Naive thymus-derived CD4-positive, alpha-beta T cell (primary cell): ENCODE measurements around the gene POU6F1. TPM values are rescaled to one million over a fixed set of nuclear protein-coding genes. Genes with fewer than 3 reads are reported as not detected.

Experiments
- ATAC-seq: fragments of 150-1000 bp; cut with Tn5 transposase; 2 replicates; pipeline ENCODE4 v1.10.0; 2021; ENCODE audit warnings: mild to moderate bottlenecking, moderate library complexity
- CTCF ChIA-PET: fragments of 350-600 bp; sonication (Branson Sonifier 250); formaldehyde crosslinking; loops from one replicate; lab custom pipeline; 2021; ENCODE audit warnings: antibody characterized with exemption; lab: Charles Lee
- POLR2A ChIA-PET: fragments of 350-600 bp; sonication (Branson Sonifier 250); formaldehyde crosslinking; loops from one replicate; lab custom pipeline; 2021; ENCODE audit warnings: antibody characterized with exemption, inconsistent platforms; lab: Charles Lee
- DNase-seq, 9 donors: peaks; one replicate each; pipeline versions ENCODE4 v3.0.0 to v3.0.0-alpha.2; 2020 to 2022; ENCODE audit warnings: mixed read lengths in 1 of 9
- H3K27ac ChIP-seq: one replicate; pipeline ENCODE4 v1.7.0; 2013; ENCODE audit warnings: mild to moderate bottlenecking, low read depth, low read length, moderate library complexity
- H3K27me3 ChIP-seq, 2 donors: one replicate each; pipeline ENCODE4 v1.7.0; 2013; ENCODE audit warnings: low read length in 2 of 2, mild to moderate bottlenecking in 2 of 2, moderate library complexity in 2 of 2; ENCODE audit not compliant: control insufficient read depth in 2 of 2, insufficient read depth in 2 of 2
- H3K36me3 ChIP-seq, 3 experiments: 1 replicate in 2 of 3; 2 replicates in 1 of 3; pipeline ENCODE4 v1.7.0; 2013; ENCODE audit warnings: low read length in 3 of 3, mild to moderate bottlenecking in 3 of 3, moderate library complexity in 1 of 3; ENCODE audit not compliant: insufficient read depth in 3 of 3, control insufficient read depth in 2 of 3
- H3K4me1 ChIP-seq, 2 donors: one replicate each; pipeline ENCODE4 v1.7.0; 2013; ENCODE audit warnings: low read length in 2 of 2, mild to moderate bottlenecking in 2 of 2, moderate library complexity in 1 of 2; ENCODE audit not compliant: control insufficient read depth in 2 of 2, insufficient read depth in 2 of 2
- H3K4me3 ChIP-seq: 2 replicates; pipeline ENCODE4 v1.7.0; 2013; ENCODE audit warnings: mild to moderate bottlenecking, low read length
- H3K9me3 ChIP-seq, 3 experiments: 1 replicate in 2 of 3; 2 replicates in 1 of 3; pipeline ENCODE4 v1.7.0; 2013; ENCODE audit warnings: low read length in 3 of 3; ENCODE audit not compliant: control insufficient read depth in 2 of 3
- H3K27ac Mint-ChIP-seq, 9 donors: one replicate each; pipeline ENCODE4 v1.8.0; 2020 to 2022; ENCODE audit warnings: mixed read lengths in 9 of 9, mild to moderate bottlenecking in 8 of 9, moderate library complexity in 5 of 9, inconsistent platforms in 2 of 9
- H3K27me3 Mint-ChIP-seq, 5 donors: one replicate each; pipeline ENCODE4 v1.8.0; 2021 to 2022; ENCODE audit warnings: mixed read lengths in 5 of 5, mild to moderate bottlenecking in 1 of 5
- H3K36me3 Mint-ChIP-seq, 5 donors: one replicate each; pipeline ENCODE4 v1.8.0; 2020 to 2022; ENCODE audit warnings: mixed read lengths in 5 of 5, mild to moderate bottlenecking in 3 of 5, inconsistent platforms in 1 of 5
- H3K4me1 Mint-ChIP-seq, 7 donors: one replicate each; pipeline ENCODE4 v1.8.0; 2020 to 2022; ENCODE audit warnings: mixed read lengths in 7 of 7, mild to moderate bottlenecking in 3 of 7, inconsistent platforms in 1 of 7
- H3K4me3 Mint-ChIP-seq, 10 donors: one replicate each; pipeline ENCODE4 v1.8.0; 2020 to 2022; ENCODE audit warnings: mild to moderate bottlenecking in 10 of 10, mixed read lengths in 10 of 10, moderate library complexity in 6 of 10, inconsistent platforms in 2 of 10
- H3K9me3 Mint-ChIP-seq, 11 donors: one replicate each; pipeline ENCODE4 v1.8.0; 2020 to 2022; ENCODE audit warnings: mixed read lengths in 11 of 11, mild to moderate bottlenecking in 4 of 11, inconsistent platforms in 1 of 11, moderate library complexity in 1 of 11
- intact Hi-C, 2 donors: fragments of 100-400 bp; cut with micrococcal nuclease; formaldehyde crosslinking; loops; one replicate each; pipeline ENCODE4 v1.15.1; 2023
- polyA plus RNA-seq, 2 donors: library from polyadenylated mRNA; unstranded; fragments of 300-500 nt; fragmentation: Illumina TruSeq; gene quantifications; one replicate each; pipeline ENCODE4 v1.2.3, GENCODE V29; 2021
- total RNA-seq, 6 experiments: library from RNA in 5 of 6; stranded (reverse) in 5 of 6; gene quantifications; 1 replicate in 5 of 6; 2 replicates in 1 of 6; pipeline ENCODE4 v1.2.3 and lab custom pipeline; 2021 to 2026

Gene POU6F1
- total and polyA plus RNA-seq, 7 experiments from 2014 or later, result 1.8 to 85.5 (median 27.6) TPM

GRCh38 chr12:51139292-51139844 is 78.5 kb downstream of the POU6F1 start:
- ChIA-PET POLR2A (no interaction called here), CTCF (no interaction called here)
- peak overlapping the region in 2 of 9 donors; percentile 26 to 39 for H3K27ac Mint-ChIP-seq
- peaks cover 0 to 15% (median 11%) of the 10 kb centered on the region in 7 donors for H3K4me1 Mint-ChIP-seq
- Histone ChIP-seq H3K4me1 (no peaks in the 10 kb centered on the region), H3K27ac (no peak overlapping the region), H3K27me3 (no peaks in the 10 kb centered on the region), H3K9me3 (no peaks in the 10 kb centered on the region), H3K36me3 (peaks cover 0 to 8% (median 0%) of the 10 kb centered on the region in 3 experiments), H3K4me3 (no peak overlapping the region)
- no peaks in the 10 kb centered on the region for H3K27me3 Mint-ChIP-seq
- no peak overlapping the region for H3K4me3 Mint-ChIP-seq
- intact Hi-C loops, result no loop called here
- ATAC-seq (no peak), DNase-seq (no peak)
- peaks cover 9 to 29% (median 17%) of the 10 kb centered on the region in 5 donors for H3K36me3 Mint-ChIP-seq
- peaks cover 0 to 8% (median 0%) of the 10 kb centered on the region in 11 donors for H3K9me3 Mint-ChIP-seq

Other genes with a start within 250 kb of the POU6F1 start
- 10 to 100 TPM; 49.3 to 65.4 (median 61.0) TPM for gene SLC11A2, start 191.7 kb downstream of the POU6F1 start, total RNA-seq
- 10 to 100 TPM; 14.0 to 24.6 TPM for gene SLC11A2, start 191.7 kb downstream of the POU6F1 start, polyA plus RNA-seq
- gene LETMD1, start 169.7 kb downstream of the POU6F1 start, total RNA-seq, result 100 to 1,000 TPM in 1 of 5 experiments, 10 to 100 TPM in 4; 58.8 to 101 (median 77.0) TPM
- 10 to 100 TPM; 32.4 to 42.0 TPM for gene LETMD1, start 169.7 kb downstream of the POU6F1 start, polyA plus RNA-seq
- gene CSRNP2, start 134.5 kb downstream of the POU6F1 start, total RNA-seq, result 10 to 100 TPM; 20.0 to 38.7 (median 23.4) TPM
- 1 to 10 TPM; 2.7 to 6.9 TPM for gene CSRNP2, start 134.5 kb downstream of the POU6F1 start, polyA plus RNA-seq
- gene TFCP2, start 44.9 kb downstream of the POU6F1 start, total RNA-seq, result 10 to 100 TPM; 23.4 to 42.3 (median 36.6) TPM
- gene TFCP2, start 44.9 kb downstream of the POU6F1 start, polyA plus RNA-seq, result 10 to 100 TPM; 10.8 to 16.6 TPM
- 100 to 1,000 TPM; 231 to 306 (median 271) TPM for gene DAZAP2, start 20.8 kb upstream of the POU6F1 start, total RNA-seq
- 1,000 to 10,000 TPM; 1,567 to 1,584 TPM for gene DAZAP2, start 20.8 kb upstream of the POU6F1 start, polyA plus RNA-seq
- gene SMAGP, start 52.4 kb upstream of the POU6F1 start, total RNA-seq, result 1 to 10 TPM; 1.5 to 7.4 (median 4.2) TPM
- 10 to 100 TPM; 10.6 to 16.2 TPM for gene SMAGP, start 52.4 kb upstream of the POU6F1 start, polyA plus RNA-seq
- gene BIN2, start 106.1 kb upstream of the POU6F1 start, total RNA-seq, result 100 to 1,000 TPM; 159 to 255 (median 249) TPM
- gene BIN2, start 106.1 kb upstream of the POU6F1 start, polyA plus RNA-seq, result 100 to 1,000 TPM; 198 to 290 TPM
- gene CELA1, start 128.6 kb upstream of the POU6F1 start, total RNA-seq, result 1 to 10 TPM in 4 of 5 experiments, not detected in 1; 1.1 to 2.1 (median 1.4) TPM
- 1 to 10 TPM; 3.8 to 9.2 TPM for gene CELA1, start 128.6 kb upstream of the POU6F1 start, polyA plus RNA-seq
- 10 to 100 TPM in 3 of 5 experiments, 1 to 10 TPM in 2; 2.5 to 19.5 (median 13.4) TPM for gene GALNT6, start 173.3 kb upstream of the POU6F1 start, total RNA-seq
- gene GALNT6, start 173.3 kb upstream of the POU6F1 start, polyA plus RNA-seq, result 10 to 100 TPM in 1 of 2 donors, 1 to 10 TPM in 1; 6.2 to 14.0 TPM
- gene SLC4A8, start 206.8 kb upstream of the POU6F1 start, total RNA-seq, result 1 to 10 TPM in 4 of 5 experiments, under 1 TPM in 1; 0.97 to 8.4 (median 3.4) TPM
- under 1 TPM; 0.13 to 0.34 TPM for gene SLC4A8, start 206.8 kb upstream of the POU6F1 start, polyA plus RNA-seq